H1 (cell line): Measurements from ENCODE around the gene BUD13.

Experiments
- RAD21 ChIP-seq, 2 experiments: IDR thresholded peaks in 1 of 2; conservative IDR thresholded peaks in 1 of 2; 2 replicates each; pipeline ENCODE4 v1.6.1; 2011; ENCODE audit warnings: low read depth in 2 of 2, low read length in 2 of 2, improper control_type of control experiment in 1 of 2, inconsistent platforms in 1 of 2, mild to moderate bottlenecking in 1 of 2, moderate library complexity in 1 of 2
- SRF ChIP-seq: IDR thresholded peaks from 2 replicates; pipeline ENCODE4 v1.6.1; 2011; ENCODE audit warnings: mild to moderate bottlenecking, low read depth, low read length, moderate library complexity
- TEAD4 ChIP-seq: IDR thresholded peaks from 2 replicates; pipeline ENCODE4 v1.6.1; 2012; ENCODE audit warnings: low read depth, low read length, inconsistent platforms, mixed read lengths
- TF ChIP-seq, protein P1 (sequence below), 3 experiments: IDR thresholded peaks; 1 replicate in 2 of 3; 2 replicates in 1 of 3; pipeline versions ENCODE4 v1.5.1 to v1.6.1; 2011; ENCODE audit warnings: low read length in 3 of 3, mild to moderate bottlenecking in 3 of 3, inconsistent platforms in 2 of 3, low read depth in 1 of 3, moderate library complexity in 1 of 3; ENCODE audit not compliant: insufficient read depth in 1 of 3; ENCODE audit errors: control extremely low read depth in 1 of 3

DNA sequence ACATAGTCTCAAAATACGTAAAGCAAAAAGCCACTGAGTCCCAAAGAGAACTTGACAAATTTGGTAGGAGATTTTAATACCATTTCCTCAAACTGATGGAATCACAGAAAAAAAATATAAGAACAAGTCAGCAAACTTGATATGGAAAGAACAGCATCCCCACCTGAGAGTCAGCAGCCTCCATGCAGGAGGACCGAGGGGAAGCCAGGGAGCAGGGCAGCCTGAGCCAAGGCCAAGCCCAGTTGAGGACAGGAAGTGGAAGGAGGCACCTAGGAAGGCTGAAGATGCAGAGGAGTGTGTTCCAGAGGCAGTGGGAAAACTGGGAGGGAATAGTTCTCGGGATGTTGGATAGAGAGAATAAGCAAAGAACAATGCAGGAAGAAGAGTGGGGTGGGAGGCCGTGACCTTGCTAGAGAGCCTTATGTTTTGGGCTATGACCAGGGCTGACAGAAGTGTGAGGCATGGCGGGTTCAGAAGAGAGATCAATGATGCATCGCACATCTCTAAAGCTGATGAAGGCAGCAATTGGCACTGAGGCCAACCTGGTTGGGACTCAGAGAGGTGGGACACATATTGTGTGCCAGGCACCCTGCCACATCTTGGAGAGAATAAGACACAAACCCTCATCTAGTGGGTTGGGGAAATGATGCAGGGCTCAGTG lies 34.9 kb upstream of the BUD13 start:
- TF ChIP-seq RAD21 (IDR thresholded peaks at IDR 0.05 in 1 of 2, conservative IDR thresholded peaks at IDR 0.05 in 1 of 2; ENCODE audit: low read depth in 2 of 2, low read length in 2 of 2) (no peak), SRF (no peak), TEAD4 (no peak)
- TF ChIP-seq, protein P1, sequence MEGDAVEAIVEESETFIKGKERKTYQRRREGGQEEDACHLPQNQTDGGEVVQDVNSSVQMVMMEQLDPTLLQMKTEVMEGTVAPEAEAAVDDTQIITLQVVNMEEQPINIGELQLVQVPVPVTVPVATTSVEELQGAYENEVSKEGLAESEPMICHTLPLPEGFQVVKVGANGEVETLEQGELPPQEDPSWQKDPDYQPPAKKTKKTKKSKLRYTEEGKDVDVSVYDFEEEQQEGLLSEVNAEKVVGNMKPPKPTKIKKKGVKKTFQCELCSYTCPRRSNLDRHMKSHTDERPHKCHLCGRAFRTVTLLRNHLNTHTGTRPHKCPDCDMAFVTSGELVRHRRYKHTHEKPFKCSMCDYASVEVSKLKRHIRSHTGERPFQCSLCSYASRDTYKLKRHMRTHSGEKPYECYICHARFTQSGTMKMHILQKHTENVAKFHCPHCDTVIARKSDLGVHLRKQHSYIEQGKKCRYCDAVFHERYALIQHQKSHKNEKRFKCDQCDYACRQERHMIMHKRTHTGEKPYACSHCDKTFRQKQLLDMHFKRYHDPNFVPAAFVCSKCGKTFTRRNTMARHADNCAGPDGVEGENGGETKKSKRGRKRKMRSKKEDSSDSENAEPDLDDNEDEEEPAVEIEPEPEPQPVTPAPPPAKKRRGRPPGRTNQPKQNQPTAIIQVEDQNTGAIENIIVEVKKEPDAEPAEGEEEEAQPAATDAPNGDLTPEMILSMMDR (IDR thresholded peaks at IDR 0.05; ENCODE audit: control extremely low read depth in 1 of 3, insufficient read depth in 1 of 3, low read depth in 1 of 3, low read length in 3 of 3), result no peak
